HepG2 (cell line): ENCODE measurements around the gene CORT. TPM values are rescaled to one million over a fixed set of nuclear protein-coding genes. Genes with fewer than 3 reads are reported as not detected.

ENCODE experiments used
- FOSL1 ChIP-seq: sonication (generic); formaldehyde crosslinking; IDR thresholded peaks from 2 replicates; pipeline ENCODE4 v1.9.0; 2021; ENCODE audit warnings: missing genetic modification reagents, borderline replicate concordance
- HDAC1 ChIP-seq: sonication (generic); formaldehyde crosslinking; IDR thresholded peaks from 2 replicates; pipeline ENCODE4 v1.5.1; 2020; ENCODE audit warnings: mild to moderate bottlenecking, missing genetic modification reagents
- MAFG ChIP-seq: sonication (generic); formaldehyde crosslinking; IDR thresholded peaks from 2 replicates; pipeline ENCODE4 v1.5.1; 2020; ENCODE audit warnings: mild to moderate bottlenecking, missing genetic modification reagents
- MLLT10 ChIP-seq: sonication (generic); formaldehyde crosslinking; IDR thresholded peaks from 2 replicates; pipeline ENCODE4 v1.4.0; 2020; ENCODE audit warnings: missing genetic modification reagents
- POGZ ChIP-seq: sonication (generic); formaldehyde crosslinking; IDR thresholded peaks from 2 replicates; pipeline ENCODE4 v1.4.0; 2020; ENCODE audit warnings: mild to moderate bottlenecking, missing genetic modification reagents
- RCOR2 ChIP-seq: IDR thresholded peaks from 2 replicates; pipeline ENCODE4 v1.6.1; 2016; ENCODE audit warnings: missing biosample characterization, missing genetic modification reagents
- REST ChIP-seq, 2 experiments: IDR thresholded peaks; 2 replicates each; pipeline ENCODE4 v1.6.1; 2011 to 2012; ENCODE audit warnings: low read length in 2 of 2, borderline replicate concordance in 1 of 2, low read depth in 1 of 2, mild to moderate bottlenecking in 1 of 2, moderate library complexity in 1 of 2
- RFX3 ChIP-seq: IDR thresholded peaks from 2 replicates; pipeline ENCODE4 v1.6.1; 2016; ENCODE audit warnings: missing biosample characterization, missing genetic modification reagents
- TGIF2 ChIP-seq: IDR thresholded peaks from 2 replicates; pipeline ENCODE4 v1.6.1; 2016; ENCODE audit warnings: control low read depth, missing compliant biosample characterization
- XRCC5 ChIP-seq: fragments of 200-400 bp; formaldehyde crosslinking; optimal IDR thresholded peaks from 2 replicates; pipeline ENCODE3; 2017; ENCODE audit warnings: mild to moderate bottlenecking, low read length
- ZBTB25 ChIP-seq: IDR thresholded peaks from 2 replicates; pipeline ENCODE4 v1.6.1; 2018; ENCODE audit warnings: missing genetic modification reagents
- ZBTB42 ChIP-seq: sonication (generic); formaldehyde crosslinking; IDR thresholded peaks from 2 replicates; pipeline ENCODE4 v1.5.0; 2020; ENCODE audit warnings: mild to moderate bottlenecking, missing genetic modification reagents
- ZMAT5 ChIP-seq: sonication (generic); formaldehyde crosslinking; IDR thresholded peaks from 2 replicates; pipeline ENCODE4 v1.5.0; 2020; ENCODE audit warnings: mild to moderate bottlenecking, low read depth, missing genetic modification reagents, borderline replicate concordance
- ZMYM3 ChIP-seq: sonication (generic); formaldehyde crosslinking; IDR thresholded peaks from 2 replicates; pipeline ENCODE4 v1.5.1; 2020; ENCODE audit warnings: mild to moderate bottlenecking, missing genetic modification reagents
- ZNF274 ChIP-seq: sonication (generic); formaldehyde crosslinking; IDR thresholded peaks from 2 replicates; pipeline ENCODE4 v1.5.1; 2020; ENCODE audit warnings: mild to moderate bottlenecking, missing genetic modification reagents
- ZNF281 ChIP-seq: sonication (generic); formaldehyde crosslinking; IDR thresholded peaks from 2 replicates; pipeline ENCODE4 v1.4.0; 2020; ENCODE audit warnings: missing genetic modification reagents, borderline replicate concordance
- ZNF75D ChIP-seq: sonication (generic); formaldehyde crosslinking; IDR thresholded peaks from 2 replicates; pipeline ENCODE4 v1.8.1; 2023; ENCODE audit warnings: missing genetic modification reagents, mild to moderate bottlenecking, borderline replicate concordance
- polyA plus RNA-seq, 8 experiments: library from polyadenylated mRNA; depleted of rRNA in 3 of 8; stranded (reverse) in 7 of 8; unstranded in 1 of 8; fragments of >200 nt; fragmentation: Illumina TruSeq in 4 of 8; extraction: Trizol in 4 of 8; gene quantifications; 2 replicates each; pipeline versions ENCODE4 v1.2.1 to v1.2.3, GENCODE V29; 2011 to 2016; ENCODE audit warnings: low read depth in 4 of 8, missing spikeins in 1 of 8, mixed read lengths in 1 of 8; ENCODE audit not compliant: insufficient read depth in 1 of 8
- total RNA-seq, 5 experiments: library from RNA; depleted of rRNA; stranded (reverse); fragments of >200 nt; fragmentation: Illumina TruSeq; extraction: Trizol; gene quantifications; 2 replicates each; pipeline ENCODE4 v1.2.3, GENCODE V29; 2016; ENCODE audit warnings: low read depth in 1 of 5
- TF ChIP-seq, protein P1 (sequence below): sonication (generic); formaldehyde crosslinking; IDR thresholded peaks from 2 replicates; pipeline ENCODE4 v1.8.0; 2022; ENCODE audit warnings: missing genetic modification reagents, low read depth, mild to moderate bottlenecking, borderline replicate concordance
- TF ChIP-seq, protein P2 (sequence below): sonication (generic); formaldehyde crosslinking; IDR thresholded peaks from 2 replicates; pipeline ENCODE4 v1.8.0; 2022; ENCODE audit warnings: missing genetic modification reagents, mild to moderate bottlenecking, borderline replicate concordance

CORT gene
- total and polyA plus RNA-seq, 2 of the 13 experiments (the other 11 are each of a cell fraction or from before 2014, with no cell fraction given): 0.11 to 0.62 TPM

- peak; percentile 88 for TF ChIP-seq ZMYM3 (CRISPR knock-in tag)
- TF ChIP-seq POGZ (CRISPR knock-in tag): 0 out of 2 replicates have a peak, but pooled peaks have one; percentile 38
- TF ChIP-seq ZNF281: peak; percentile 60; the same call in 1 of the 2 replicates
- TF ChIP-seq ZNF274: peak; percentile 64; the same call in 1 of the 2 replicates
- TF ChIP-seq MAFG (CRISPR knock-in tag): no peak
- no peak for TF ChIP-seq ZNF75D (CRISPR knock-in tag)
- no peak for TF ChIP-seq ZMAT5 (CRISPR knock-in tag)
- peak; percentile 100 for TF ChIP-seq XRCC5
- no peak for TF ChIP-seq MLLT10 (CRISPR knock-in tag)
- no peak for TF ChIP-seq FOSL1 (CRISPR knock-in tag)
- TF ChIP-seq ZBTB42: 0 out of 2 replicates have a peak, but pooled peaks have one; percentile 48
- TF ChIP-seq RCOR2 (CRISPR knock-in tag): no peak
- TF ChIP-seq REST (IDR thresholded peaks at IDR 0.05; ENCODE audit: borderline replicate concordance in 1 of 2, low read depth in 1 of 2, low read length in 2 of 2): peak in 1 of 2 experiments; percentile 62; a peak in 1 of 4 replicates
- TF ChIP-seq RFX3: no peak
- peak; percentile 32; the same call in 1 of the 2 replicates for TF ChIP-seq TGIF2
- TF ChIP-seq ZBTB25: 0 out of 2 replicates have a peak, but pooled peaks have one; percentile 32
- TF ChIP-seq, protein P1, sequence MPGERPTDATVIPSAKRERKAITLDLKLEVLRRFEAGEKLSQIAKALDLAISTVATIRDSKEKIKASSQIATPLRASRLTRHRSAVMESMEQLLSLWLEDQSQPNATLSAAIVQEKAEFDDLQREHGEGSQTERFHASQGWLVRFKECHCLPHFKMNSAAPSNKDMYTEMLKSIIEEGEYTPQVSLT (CRISPR knock-in tag): no peak
- TF ChIP-seq, protein P2, sequence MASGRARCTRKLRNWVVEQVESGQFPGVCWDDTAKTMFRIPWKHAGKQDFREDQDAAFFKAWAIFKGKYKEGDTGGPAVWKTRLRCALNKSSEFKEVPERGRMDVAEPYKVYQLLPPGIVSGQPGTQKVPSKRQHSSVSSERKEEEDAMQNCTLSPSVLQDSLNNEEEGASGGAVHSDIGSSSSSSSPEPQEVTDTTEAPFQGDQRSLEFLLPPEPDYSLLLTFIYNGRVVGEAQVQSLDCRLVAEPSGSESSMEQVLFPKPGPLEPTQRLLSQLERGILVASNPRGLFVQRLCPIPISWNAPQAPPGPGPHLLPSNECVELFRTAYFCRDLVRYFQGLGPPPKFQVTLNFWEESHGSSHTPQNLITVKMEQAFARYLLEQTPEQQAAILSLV (CRISPR knock-in tag): no peak; the same call in 1 of the 2 replicates
- TF ChIP-seq HDAC1 (CRISPR knock-in tag): peak; percentile 53
Observed at GRCh38 chr1:10474613-10475507, 25.0 kb downstream of the CORT start, which contains the start of gene PEX14 (continued).
